HL-60 (cell line): ENCODE data around the gene EDRF1.

Source experiments
- DNase-seq, 2 experiments: peaks; one replicate each; pipeline ENCODE4 v3.0.0-alpha.2; 2010 to 2020; ENCODE audit warnings: low read depth in 1 of 2, low spot score in 1 of 2
- H3K27ac ChIP-seq: fragments of 250-450 bp; sonication (Bioruptor Pico); replicated peaks from 2 replicates; pipeline ENCODE4 v1.5.1; 2020; ENCODE audit warnings: mild to moderate bottlenecking, moderate library complexity
- H3K27me3 ChIP-seq: fragments of 250-450 bp; sonication (Bioruptor Pico); 2 replicates; pipeline ENCODE4 v1.5.1; 2021; ENCODE audit warnings: mild to moderate bottlenecking, moderate library complexity; ENCODE audit not compliant: insufficient read depth, poor library complexity, severe bottlenecking
- H3K4me3 ChIP-seq: replicated peaks from 2 replicates; pipeline ENCODE4 v1.5.1; 2011; ENCODE audit warnings: mild to moderate bottlenecking, control low read depth, low read length; ENCODE audit not compliant: insufficient read depth
- GABPA ChIP-seq: IDR thresholded peaks from 2 replicates; pipeline ENCODE4 v1.6.1; 2012; ENCODE audit warnings: low read depth
- POLR2AphosphoS5 ChIP-seq: IDR thresholded peaks from 2 replicates; pipeline ENCODE4 v1.6.1; 2012; ENCODE audit warnings: low read depth
- SPI1 ChIP-seq: IDR thresholded peaks from 2 replicates; pipeline ENCODE4 v1.6.1; 2012; ENCODE audit warnings: low read depth, mild to moderate bottlenecking, borderline replicate concordance
- TF ChIP-seq, protein P1 (sequence below): IDR thresholded peaks from one replicate; pipeline ENCODE4 v1.5.1; 2011; ENCODE audit warnings: low read length, control low read depth, inconsistent platforms; ENCODE audit not compliant: insufficient read depth
- TF ChIP-seq, protein P2 (sequence below): IDR thresholded peaks from 2 replicates; pipeline ENCODE4 v1.6.1; 2012; ENCODE audit warnings: low read depth; ENCODE audit not compliant: insufficient replicate concordance

The EDRF1 gene

DNA sequence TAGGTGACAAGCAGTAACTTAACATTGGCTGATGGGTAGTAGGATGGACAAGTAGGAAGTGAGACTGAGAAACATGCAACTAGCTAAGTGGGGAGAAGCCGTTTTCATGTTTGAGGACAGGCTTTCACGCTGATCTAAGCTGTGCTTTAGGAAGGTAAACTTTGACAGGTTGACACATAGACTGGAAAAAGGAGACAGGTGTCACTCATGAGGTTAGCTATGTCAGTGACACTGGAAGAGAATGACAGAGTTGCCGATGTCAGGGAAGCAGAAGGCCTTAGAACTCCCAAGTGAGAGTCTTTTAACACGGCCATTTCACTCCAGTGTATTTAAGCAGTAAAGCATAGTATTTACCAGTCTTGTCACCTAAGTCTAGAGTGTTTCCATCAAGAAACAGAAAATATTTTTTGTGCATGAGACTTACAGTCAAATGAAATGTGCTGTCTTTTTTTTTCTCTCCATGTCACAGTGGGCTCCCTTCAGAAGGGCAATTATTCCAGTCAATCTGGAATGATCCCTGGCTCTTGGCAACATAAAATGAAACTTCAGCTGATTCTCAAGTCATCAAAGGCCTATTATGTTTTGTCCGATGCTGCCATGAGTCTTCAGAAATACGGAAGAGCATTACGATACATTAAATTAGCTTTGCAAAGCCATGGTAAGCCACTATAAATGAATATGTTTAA, 20.6 kb downstream of the EDRF1 start:
- no peak for DNase-seq
- Histone ChIP-seq H3K27me3 (no peaks in the 10 kb centered on the region), H3K4me3 (no peak overlapping the region), H3K27ac (no peak overlapping the region)
- TF ChIP-seq, protein P1, sequence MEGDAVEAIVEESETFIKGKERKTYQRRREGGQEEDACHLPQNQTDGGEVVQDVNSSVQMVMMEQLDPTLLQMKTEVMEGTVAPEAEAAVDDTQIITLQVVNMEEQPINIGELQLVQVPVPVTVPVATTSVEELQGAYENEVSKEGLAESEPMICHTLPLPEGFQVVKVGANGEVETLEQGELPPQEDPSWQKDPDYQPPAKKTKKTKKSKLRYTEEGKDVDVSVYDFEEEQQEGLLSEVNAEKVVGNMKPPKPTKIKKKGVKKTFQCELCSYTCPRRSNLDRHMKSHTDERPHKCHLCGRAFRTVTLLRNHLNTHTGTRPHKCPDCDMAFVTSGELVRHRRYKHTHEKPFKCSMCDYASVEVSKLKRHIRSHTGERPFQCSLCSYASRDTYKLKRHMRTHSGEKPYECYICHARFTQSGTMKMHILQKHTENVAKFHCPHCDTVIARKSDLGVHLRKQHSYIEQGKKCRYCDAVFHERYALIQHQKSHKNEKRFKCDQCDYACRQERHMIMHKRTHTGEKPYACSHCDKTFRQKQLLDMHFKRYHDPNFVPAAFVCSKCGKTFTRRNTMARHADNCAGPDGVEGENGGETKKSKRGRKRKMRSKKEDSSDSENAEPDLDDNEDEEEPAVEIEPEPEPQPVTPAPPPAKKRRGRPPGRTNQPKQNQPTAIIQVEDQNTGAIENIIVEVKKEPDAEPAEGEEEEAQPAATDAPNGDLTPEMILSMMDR = no peak
- TF ChIP-seq POLR2AphosphoS5 (no peak), GABPA (no peak), SPI1 (no peak)
- TF ChIP-seq, protein P2, sequence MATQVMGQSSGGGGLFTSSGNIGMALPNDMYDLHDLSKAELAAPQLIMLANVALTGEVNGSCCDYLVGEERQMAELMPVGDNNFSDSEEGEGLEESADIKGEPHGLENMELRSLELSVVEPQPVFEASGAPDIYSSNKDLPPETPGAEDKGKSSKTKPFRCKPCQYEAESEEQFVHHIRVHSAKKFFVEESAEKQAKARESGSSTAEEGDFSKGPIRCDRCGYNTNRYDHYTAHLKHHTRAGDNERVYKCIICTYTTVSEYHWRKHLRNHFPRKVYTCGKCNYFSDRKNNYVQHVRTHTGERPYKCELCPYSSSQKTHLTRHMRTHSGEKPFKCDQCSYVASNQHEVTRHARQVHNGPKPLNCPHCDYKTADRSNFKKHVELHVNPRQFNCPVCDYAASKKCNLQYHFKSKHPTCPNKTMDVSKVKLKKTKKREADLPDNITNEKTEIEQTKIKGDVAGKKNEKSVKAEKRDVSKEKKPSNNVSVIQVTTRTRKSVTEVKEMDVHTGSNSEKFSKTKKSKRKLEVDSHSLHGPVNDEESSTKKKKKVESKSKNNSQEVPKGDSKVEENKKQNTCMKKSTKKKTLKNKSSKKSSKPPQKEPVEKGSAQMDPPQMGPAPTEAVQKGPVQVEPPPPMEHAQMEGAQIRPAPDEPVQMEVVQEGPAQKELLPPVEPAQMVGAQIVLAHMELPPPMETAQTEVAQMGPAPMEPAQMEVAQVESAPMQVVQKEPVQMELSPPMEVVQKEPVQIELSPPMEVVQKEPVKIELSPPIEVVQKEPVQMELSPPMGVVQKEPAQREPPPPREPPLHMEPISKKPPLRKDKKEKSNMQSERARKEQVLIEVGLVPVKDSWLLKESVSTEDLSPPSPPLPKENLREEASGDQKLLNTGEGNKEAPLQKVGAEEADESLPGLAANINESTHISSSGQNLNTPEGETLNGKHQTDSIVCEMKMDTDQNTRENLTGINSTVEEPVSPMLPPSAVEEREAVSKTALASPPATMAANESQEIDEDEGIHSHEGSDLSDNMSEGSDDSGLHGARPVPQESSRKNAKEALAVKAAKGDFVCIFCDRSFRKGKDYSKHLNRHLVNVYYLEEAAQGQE = no peak

DNA sequence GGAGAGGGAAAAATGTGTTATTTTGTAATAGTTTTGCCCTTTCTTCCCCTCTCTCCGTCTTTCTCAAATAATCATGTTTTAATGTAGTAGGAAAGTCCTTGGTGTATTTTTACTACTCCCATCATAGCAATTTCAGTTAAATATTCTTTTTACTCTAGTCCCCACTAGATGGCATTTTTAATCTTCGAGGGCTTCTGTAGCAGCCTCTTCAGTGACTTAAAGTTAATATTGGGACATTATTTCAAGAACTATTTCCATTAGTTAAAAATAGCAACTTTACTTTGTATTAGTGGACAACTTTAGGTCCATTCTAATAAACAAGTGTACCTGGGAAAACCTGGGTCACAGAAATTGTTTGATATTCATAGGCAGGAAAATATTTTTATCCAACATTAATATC, 23.0 kb downstream of the EDRF1 start:
- TF ChIP-seq POLR2AphosphoS5 (no peak), SPI1 (no peak), GABPA (no peak)
- TF ChIP-seq, protein P2 = no peak
- TF ChIP-seq, protein P1 = no peak
- no peak for DNase-seq
- no peaks in the 10 kb centered on the region for H3K27me3 ChIP-seq

DNA sequence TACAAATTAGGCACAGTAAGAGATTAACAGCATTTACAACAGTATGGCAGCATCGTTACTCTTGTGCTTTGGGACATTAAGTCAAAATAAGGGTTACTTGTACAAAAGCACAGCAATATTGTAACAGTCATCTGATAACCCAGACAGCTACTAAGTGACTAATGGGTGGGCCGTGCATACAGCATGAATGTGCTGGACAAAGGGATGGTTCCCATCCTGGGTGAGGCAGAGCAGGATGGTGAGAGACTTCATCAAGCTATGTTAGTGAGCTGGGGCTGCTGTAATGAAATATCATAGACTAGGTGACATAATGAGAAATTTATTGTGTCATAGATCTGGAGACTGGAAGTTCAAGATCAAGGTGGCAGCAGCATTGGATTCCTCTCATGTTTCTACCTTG, 25.4 kb downstream of the EDRF1 start:
- Histone ChIP-seq H3K4me3 (no peak overlapping the region), H3K27ac (no peak overlapping the region), H3K27me3 (no peaks in the 10 kb centered on the region)
- TF ChIP-seq, protein P2 = no peak
- TF ChIP-seq, protein P1 = no peak
- no peak for TF ChIP-seq GABPA
- TF ChIP-seq POLR2AphosphoS5 = no peak
- no peak for TF ChIP-seq SPI1
- DNase-seq = no peak

More for the DNA sequence above, 23.0 kb downstream of the EDRF1 start:
- Histone ChIP-seq H3K27ac (no peak overlapping the region), H3K4me3 (no peak overlapping the region)
